ENCODE results near the gene C11orf42.

DNA sequence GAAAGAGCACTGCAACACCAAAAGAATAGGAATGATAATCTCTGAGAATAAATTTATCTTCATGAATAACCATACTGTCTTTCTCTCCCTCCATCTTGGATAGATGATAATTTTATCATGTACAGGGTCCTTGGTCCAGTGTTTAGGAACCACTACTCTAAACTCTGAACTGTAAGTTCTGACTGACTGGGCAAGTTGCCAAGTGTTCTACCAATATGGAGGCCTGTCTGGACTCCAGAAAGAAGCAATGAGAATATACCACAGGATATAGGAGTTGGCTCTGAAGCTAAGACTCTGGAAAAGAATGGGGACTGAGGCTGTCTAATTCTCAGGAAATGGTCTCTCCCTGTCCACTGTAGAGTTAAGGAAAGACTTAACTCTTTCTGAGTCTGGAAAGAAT lies 27.5 kb downstream of the C11orf42 start:
- TF ChIP-seq CTCF (IDR thresholded peaks at IDR 0.05), result no peak
- TF ChIP-seq POLR2A (IDR thresholded peaks at IDR 0.05), result no peak
